ENCODE measurements around the gene IGFBP6.

Gene IGFBP6

DNA sequence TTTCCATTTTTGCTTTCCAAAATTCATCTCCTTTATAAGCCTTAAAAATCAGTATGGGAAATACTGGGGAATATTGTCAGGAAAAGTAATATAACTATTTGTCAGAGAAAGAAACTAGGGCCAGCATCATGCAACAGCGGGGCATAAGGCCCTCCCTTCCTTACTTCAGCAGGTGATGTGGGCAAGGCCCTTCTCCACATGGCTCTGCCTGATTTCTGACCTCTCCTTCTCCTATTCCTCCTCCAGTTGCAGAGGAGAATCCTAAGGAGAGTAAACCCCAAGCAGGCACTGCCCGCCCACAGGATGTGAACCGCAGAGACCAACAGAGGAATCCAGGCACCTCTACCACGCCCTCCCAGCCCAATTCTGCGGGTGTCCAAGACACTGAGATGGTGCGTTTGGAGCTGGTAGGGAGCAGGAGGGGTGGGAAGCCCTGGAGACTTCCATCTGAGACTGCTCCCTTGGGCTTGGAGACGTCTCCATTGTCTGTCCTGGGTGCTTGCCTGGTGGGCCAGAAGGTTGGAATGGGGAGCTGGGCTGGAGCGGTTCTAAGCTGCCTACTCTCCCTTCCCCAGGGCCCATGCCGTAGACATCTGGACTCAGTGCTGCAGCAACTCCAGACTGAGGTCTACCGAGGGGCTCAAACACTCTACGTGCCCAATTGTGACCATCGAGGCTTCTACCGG is 3.1 kb downstream of the IGFBP6 start:
- peaks cover 20 to 23% (median 22%) of the 10 kb centered on the region in 3 donors for H3K36me3 ChIP-seq
- H3K4me1 ChIP-seq, result peaks cover 0 to 52% (median 25%) of the 10 kb centered on the region in 4 donors
- peak overlapping the region; percentile 36 to 39 for H3K27ac ChIP-seq
- DNase-seq, result peak in 1 of 2 donors; percentile 37
- H3K9me3 ChIP-seq, result no peaks in the 10 kb centered on the region
- H3K27me3 ChIP-seq, result no peaks in the 10 kb centered on the region
- peak overlapping the region in 1 of 2 donors; percentile 80 for H3K4me3 ChIP-seq
- TF ChIP-seq, protein P1, sequence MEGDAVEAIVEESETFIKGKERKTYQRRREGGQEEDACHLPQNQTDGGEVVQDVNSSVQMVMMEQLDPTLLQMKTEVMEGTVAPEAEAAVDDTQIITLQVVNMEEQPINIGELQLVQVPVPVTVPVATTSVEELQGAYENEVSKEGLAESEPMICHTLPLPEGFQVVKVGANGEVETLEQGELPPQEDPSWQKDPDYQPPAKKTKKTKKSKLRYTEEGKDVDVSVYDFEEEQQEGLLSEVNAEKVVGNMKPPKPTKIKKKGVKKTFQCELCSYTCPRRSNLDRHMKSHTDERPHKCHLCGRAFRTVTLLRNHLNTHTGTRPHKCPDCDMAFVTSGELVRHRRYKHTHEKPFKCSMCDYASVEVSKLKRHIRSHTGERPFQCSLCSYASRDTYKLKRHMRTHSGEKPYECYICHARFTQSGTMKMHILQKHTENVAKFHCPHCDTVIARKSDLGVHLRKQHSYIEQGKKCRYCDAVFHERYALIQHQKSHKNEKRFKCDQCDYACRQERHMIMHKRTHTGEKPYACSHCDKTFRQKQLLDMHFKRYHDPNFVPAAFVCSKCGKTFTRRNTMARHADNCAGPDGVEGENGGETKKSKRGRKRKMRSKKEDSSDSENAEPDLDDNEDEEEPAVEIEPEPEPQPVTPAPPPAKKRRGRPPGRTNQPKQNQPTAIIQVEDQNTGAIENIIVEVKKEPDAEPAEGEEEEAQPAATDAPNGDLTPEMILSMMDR (IDR thresholded peaks at IDR 0.05), result no peak
- intact Hi-C loops (cut with DNase I; ENCODE audit: low total_unique reads), result no loop called here

DNA sequence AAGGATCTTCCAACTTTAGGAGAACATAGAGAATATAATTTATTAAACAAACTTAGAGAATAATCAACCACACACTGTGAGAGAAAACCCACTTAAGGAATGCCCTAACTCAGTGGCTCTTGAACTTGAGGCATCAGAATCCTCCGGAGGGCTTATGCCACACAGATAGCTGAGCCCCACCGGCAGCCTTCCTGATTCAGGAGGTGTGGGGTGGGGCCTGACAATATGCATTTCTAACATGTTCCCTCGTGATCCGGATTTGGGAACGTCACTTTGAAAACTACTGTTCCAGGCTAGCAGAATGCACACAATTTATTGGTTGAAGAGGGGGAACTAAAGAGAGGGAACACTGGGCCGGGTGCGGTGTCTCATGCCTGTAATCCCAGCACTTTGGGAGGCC is 3.8 kb downstream of the IGFBP6 start:
- H3K36me3 ChIP-seq, result peaks cover 20 to 23% (median 22%) of the 10 kb centered on the region in 3 donors
- TF ChIP-seq, protein P1 (IDR thresholded peaks at IDR 0.05), result no peak
- no peak overlapping the region for H3K4me3 ChIP-seq
- H3K27ac ChIP-seq, result peak overlapping the region; percentile 36 to 39
- intact Hi-C loops (cut with DNase I; ENCODE audit: low total_unique reads), result no loop called here
- H3K9me3 ChIP-seq, result no peaks in the 10 kb centered on the region
- H3K4me1 ChIP-seq, result peaks cover 0 to 52% (median 22%) of the 10 kb centered on the region in 4 donors
- no peaks in the 10 kb centered on the region for H3K27me3 ChIP-seq
- no peak for DNase-seq

DNA sequence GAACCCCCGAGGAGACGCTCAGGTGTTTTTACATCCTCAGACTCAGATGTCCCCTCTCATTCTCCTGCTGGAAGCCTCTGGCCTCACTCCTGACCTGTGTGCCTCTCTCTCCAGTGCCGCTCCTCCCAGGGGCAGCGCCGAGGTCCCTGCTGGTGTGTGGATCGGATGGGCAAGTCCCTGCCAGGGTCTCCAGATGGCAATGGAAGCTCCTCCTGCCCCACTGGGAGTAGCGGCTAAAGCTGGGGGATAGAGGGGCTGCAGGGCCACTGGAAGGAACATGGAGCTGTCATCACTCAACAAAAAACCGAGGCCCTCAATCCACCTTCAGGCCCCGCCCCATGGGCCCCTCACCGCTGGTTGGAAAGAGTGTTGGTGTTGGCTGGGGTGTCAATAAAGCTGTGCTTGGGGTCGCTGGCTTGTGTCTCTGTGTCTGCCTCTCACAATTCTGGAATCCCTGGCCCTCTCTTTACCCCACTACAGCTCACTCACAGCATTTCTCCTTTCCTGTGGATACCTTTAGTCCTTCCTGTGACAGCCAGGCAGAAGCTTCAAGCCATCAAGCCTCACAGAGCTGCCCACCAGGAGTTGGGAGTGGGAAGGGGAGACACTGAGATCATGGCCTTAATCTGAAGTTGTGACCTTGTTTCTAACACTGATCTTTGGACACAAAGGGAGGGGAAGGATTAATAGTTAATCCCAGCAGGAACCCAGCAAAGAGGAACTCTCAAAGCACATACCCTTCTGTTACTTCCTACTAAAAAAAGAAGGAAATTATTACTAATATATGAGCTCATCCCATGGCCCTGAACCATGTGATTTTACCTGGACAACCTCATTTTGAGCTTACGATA is 4.7 kb downstream of the IGFBP6 start:
- DNase-seq, result no peak
- Histone ChIP-seq H3K4me1 (peaks cover 2 to 52% (median 26%) of the 10 kb centered on the region in 4 donors), H3K9me3 (no peaks in the 10 kb centered on the region), H3K4me3 (no peak overlapping the region), H3K36me3 (peaks cover 20 to 23% (median 22%) of the 10 kb centered on the region in 3 donors), H3K27ac (no peak overlapping the region), H3K27me3 (no peaks in the 10 kb centered on the region)
- intact Hi-C loops (cut with DNase I; ENCODE audit: low total_unique reads), result no loop called here
- TF ChIP-seq, protein P1 (IDR thresholded peaks at IDR 0.05), result no peak

DNA sequence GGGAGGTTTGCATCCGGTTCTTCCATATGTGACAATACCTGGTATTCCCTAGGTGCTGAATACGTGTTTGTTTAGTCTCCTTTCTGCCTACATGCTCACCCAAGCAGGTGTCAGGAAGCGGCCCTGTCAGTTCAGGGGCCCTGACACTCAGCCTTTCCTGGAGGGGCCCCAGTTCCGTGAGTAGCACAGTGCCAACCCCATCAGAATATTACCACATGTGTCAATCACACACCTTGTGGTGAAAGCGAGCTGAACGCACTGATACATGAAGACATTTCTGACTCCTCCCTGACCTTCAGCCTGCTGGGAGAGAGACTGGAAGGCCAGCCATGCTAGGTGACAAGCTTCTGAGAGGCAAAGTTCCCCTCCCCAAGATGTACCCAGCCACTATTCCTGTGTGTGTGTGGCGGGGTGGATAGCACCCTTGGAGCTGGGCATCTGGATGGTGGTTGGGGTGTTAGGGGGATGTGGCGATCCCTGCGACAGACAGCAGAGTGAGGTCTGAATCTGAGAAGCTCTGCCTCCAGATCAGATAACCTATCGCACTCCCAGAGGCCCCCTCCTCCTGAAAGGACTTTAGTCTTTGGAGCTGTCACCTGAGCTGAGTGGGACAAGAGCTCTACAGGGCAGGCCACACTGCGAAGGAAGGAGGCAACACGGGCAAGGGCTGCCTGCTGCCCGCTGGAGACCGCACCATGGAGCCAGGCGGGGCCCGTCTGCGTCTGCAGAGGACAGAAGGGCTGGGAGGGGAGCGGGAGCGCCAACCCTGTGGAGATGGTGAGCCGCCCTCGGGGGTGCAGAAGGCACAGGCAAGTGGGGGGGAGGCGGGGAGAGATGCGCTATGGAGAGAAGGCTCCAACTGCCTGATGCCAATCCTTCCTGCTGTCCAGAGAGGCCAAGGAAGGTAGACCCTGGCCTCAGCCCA is 5.7 kb downstream of the IGFBP6 start, which contains the start of gene SOAT2:
TSS of gene SOAT2 (plus strand) at position 604 of the 925 bp plus-strand sequence. CDS start at position 696, 92 bp downstream.
- TF ChIP-seq, protein P1 (IDR thresholded peaks at IDR 0.05), result no peak
- DNase-seq, result no peak

DNA sequence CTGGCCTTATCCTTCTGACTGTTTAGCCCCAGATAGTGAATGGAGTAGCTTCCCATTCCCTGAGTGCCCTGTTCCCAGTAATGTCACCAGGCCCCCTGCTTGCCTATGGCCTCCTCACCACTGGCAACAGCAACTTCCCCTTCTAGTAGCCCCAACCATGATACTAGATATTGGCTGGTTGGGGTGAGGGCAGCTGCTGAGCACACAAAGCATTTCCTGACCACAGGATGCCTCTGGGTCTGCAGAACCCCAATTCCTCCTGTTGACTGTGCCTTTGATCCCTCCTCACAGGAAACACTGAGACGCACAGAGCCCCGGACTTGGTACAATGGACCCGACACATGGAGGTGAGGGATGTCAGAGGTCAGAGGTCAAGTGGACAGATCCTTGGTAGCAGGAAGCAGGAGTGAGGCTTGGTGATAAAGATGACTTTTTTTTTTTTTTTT is 6.4 kb downstream of the IGFBP6 start:
- H3K36me3 ChIP-seq, result peaks cover 20 to 23% (median 22%) of the 10 kb centered on the region in 3 donors
- H3K9me3 ChIP-seq, result no peaks in the 10 kb centered on the region
- H3K4me1 ChIP-seq, result peaks cover 4 to 56% (median 26%) of the 10 kb centered on the region in 4 donors
- intact Hi-C loops (cut with DNase I; ENCODE audit: low total_unique reads), result no loop called here
- TF ChIP-seq, protein P1 (IDR thresholded peaks at IDR 0.05), result no peak
- H3K27ac ChIP-seq, result peak overlapping the region in 1 of 2 donors; percentile 10
- H3K4me3 ChIP-seq, result no peak overlapping the region
- H3K27me3 ChIP-seq, result no peaks in the 10 kb centered on the region
- DNase-seq, result no peak

More for the DNA sequence above, 5.7 kb downstream of the IGFBP6 start, which contains the start of gene SOAT2:
- H3K36me3 ChIP-seq, result peaks cover 20 to 23% (median 22%) of the 10 kb centered on the region in 3 donors
- no peaks in the 10 kb centered on the region for H3K9me3 ChIP-seq
- H3K4me1 ChIP-seq, result peaks cover 4 to 56% (median 30%) of the 10 kb centered on the region in 4 donors
- H3K27me3 ChIP-seq, result no peaks in the 10 kb centered on the region
- H3K27ac ChIP-seq, result peak within 1 kb of the TSS in 1 of 2 donors; percentile 10
- intact Hi-C loops (cut with DNase I; ENCODE audit: low total_unique reads), result no loop called here
- no peak within 1 kb of the TSS for H3K4me3 ChIP-seq
